ENCODE measurements around the gene PRSS53.

- peak; percentile 60 to 83 for TF ChIP-seq POLR2A (IDR thresholded peaks at IDR 0.05)
- TF ChIP-seq, protein P1, sequence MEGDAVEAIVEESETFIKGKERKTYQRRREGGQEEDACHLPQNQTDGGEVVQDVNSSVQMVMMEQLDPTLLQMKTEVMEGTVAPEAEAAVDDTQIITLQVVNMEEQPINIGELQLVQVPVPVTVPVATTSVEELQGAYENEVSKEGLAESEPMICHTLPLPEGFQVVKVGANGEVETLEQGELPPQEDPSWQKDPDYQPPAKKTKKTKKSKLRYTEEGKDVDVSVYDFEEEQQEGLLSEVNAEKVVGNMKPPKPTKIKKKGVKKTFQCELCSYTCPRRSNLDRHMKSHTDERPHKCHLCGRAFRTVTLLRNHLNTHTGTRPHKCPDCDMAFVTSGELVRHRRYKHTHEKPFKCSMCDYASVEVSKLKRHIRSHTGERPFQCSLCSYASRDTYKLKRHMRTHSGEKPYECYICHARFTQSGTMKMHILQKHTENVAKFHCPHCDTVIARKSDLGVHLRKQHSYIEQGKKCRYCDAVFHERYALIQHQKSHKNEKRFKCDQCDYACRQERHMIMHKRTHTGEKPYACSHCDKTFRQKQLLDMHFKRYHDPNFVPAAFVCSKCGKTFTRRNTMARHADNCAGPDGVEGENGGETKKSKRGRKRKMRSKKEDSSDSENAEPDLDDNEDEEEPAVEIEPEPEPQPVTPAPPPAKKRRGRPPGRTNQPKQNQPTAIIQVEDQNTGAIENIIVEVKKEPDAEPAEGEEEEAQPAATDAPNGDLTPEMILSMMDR (IDR thresholded peaks at IDR 0.05) = no peak
- peak in 3 of 4 donors; percentile 27 to 72 (median 38) for TF ChIP-seq EP300 (IDR thresholded peaks at IDR 0.05)
Observed at GRCh38 chr16:31117384-31118222, 28.9 kb upstream of the PRSS53 start, which contains the start of gene KAT8.

All from sigmoid colon (tissue), 4 donors.